CD4-positive, alpha-beta T cell treated with Interferon gamma for 1 hour (primary cell): ENCODE measurements around the gene MOSMO.
"Not testable (repeated sequence)": the region's sequence is repeated elsewhere in the genome, so short reads cannot be mapped to it uniquely, and the experiment has no call there.

Experiments
- DNase-seq: peaks from one replicate; pipeline ENCODE4 v3.0.0-alpha.2; 2020

MOSMO gene

DNA sequence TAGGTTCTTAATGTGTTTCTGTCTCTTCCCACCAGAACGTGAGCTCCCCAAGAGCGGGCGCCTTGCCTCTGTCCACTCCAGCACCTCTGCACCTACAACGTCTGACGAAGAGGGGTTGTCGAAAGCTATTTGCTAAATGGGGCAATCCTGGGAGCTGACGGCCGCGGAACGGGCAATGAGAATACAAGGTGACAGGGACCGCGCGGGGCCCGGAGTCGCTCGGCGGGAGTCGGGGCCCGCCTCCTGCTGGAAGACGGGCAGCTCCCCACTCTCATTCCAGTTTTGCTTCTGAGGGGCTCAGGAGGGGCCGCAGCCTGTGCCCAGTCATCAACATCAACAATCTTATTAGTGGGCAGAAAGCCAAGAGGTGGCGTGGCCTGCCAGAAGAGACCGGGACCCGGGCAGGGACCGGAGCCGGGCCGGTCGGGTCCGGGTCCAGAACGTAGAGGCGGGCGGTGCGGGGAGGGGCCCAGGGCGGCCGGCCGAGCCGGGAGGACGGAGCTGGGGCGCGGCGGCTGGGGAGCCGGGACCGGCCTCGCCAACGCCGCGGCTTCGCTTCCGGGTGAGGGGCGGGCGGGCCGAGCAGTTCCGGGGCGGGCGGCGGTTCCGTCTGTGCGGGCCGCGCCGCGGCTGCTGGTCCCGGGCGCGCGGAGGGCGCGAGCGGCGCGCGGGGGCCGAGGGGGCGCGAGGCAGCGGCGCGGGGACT lies at the start of gene MOSMO:
TSS of gene MOSMO (plus strand) at position 603 of the 706 bp plus-strand sequence. CDS start 191 bp downstream, outside the sequence.
- DNase-seq, result peak; percentile 65

DNA sequence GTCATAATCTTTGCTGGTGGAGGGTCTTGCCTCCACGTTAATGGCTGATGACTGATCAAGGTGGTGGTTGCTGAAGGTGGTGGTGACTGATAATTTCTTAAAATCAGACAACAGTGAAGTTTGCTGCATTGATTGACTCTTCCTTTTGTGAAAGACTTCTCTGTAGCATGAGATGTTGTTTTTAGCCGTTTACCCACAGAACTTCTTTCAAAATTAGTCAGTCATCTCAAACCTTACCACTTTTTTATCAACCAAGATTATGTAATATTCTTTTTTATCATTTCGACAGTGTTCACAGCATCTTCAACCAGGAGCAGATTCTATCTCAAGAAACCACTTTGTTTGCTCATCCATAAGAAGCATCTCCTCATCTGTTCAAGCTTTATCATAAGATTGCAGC lies 48.9 kb upstream of the MOSMO start:
- no peak for DNase-seq

DNA sequence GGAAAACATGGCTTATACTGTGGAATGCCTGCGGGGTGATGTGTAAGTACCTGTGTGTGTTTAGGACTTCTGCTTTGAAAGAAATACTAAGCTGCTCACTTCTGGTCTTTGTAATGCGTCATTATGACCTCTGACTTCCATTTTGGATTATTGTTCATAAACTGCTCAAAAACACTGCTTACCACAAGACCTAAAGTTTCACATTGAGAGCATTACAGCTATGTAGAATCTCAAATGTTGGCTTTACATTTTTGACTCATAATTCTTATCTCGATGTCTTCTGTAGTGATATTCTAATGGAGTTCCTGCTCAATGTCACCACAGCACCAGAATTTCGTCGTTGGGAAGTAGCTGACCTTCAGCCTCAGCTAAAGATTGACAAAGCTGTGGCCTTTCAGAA lies 45.4 kb upstream of the MOSMO start:
- DNase-seq, result no peak

DNA sequence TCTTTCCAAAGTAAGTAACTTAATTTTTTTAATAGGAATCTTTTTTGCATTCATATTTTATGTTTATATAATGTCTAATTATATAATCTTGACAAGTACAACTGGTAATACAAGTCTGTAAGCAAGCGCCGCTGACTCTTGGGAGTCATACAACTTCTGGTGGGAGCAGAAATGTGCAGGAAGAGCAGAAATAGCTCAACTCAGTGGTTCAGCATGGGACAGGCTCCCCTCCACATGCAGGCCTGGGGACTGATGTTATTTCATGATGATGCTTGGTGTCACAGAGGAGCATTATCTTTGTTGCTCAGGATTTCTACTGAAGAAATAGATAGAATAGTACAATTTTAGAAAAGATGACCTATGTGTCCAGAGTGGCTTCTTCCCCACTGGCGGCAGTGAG lies 44.0 kb upstream of the MOSMO start:
- DNase-seq, result no peak

DNA sequence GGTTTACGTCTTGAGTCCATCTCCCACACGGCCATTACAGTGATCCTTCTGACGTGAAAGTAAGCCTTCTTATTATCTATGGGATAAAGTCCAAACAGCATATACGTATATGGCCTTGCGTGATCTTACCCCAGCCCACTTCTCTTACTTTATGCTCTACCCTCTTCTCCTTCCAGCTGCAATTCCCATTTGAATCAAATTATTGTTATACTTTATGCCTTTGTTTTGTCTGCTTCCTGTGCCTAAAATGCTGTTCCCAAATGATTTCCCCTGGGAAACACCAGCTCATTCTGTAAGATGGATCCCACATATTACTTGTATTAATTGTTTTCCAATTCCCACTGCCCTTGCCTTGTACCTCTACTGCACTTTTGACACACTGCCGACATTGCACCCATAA lies 43.6 kb upstream of the MOSMO start:
- DNase-seq, result no peak

DNA sequence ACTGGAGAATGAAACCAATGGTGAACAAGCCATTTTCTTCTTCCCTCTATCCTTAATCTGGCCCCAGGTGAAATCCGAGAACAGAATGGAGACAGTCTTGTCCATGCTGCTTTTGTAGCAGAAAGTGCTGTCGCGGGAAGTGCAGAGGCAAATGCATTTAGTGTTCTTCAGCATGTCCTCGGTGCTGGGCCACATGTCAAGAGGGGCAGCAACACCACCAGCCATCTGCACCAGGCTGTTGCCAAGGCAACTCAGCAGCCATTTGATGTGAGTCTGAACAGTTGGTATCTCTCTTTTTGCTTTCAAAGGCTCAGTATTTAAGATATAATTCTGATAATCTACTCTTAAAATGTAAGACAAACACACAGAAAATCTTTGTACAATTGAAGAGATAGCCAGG lies 36.1 kb upstream of the MOSMO start:
- DNase-seq, result no peak

DNA sequence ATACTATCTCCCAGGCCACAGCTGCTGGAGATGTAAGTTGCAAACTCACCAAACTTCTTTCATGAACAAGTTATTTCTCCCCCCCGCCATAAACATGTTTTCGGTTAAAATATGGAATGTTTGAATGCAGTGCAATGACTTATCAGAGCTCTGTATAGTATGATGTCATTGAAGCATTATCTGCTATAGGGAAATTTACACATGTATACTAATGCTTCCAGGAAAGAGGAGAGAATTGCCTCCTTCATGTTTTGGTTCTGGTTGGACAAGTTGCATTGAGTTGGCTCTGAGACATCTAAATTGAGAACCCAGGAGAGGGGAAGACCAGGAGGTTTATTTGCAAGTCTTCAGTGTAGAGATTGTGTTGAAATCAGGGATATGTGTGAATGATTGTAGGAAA lies 34.0 kb upstream of the MOSMO start:
- DNase-seq, result no peak

DNA sequence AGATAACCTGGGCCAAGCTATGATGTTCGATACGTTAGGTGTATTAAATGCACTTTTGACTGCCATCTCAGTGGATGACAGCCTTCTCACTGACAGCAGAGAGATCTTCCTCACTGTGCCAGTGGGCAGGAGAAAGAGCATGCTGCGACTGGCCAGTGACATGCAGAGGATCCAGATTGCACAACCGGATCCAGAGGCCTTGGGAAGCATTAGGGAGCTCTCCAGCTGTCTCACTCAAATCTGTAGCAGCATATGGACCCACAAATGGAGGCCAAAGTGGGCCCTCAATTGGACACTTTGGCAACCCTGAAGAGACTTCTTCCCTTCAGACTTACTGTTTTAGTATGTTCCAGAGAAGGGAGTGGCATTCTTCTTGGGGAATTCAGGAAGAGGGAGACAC lies 27.9 kb upstream of the MOSMO start:
- no peak for DNase-seq

DNA sequence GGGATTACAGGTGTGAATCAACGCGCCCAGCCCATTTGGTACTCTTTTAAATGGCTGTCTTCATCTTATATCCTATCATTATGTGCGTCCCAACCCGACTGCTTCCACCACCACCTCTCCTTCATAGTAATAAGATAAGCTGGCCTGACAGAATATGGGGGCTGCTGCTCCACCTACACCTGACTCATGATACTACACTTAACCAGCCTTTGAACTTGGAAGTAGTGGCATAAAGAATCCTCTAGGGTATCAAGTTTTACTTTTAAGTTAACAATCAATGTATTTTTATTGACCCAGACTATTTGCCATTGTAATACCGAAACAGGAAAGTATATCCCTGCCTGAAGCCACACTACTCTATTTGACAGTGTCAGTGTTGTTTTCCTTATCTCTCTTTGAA lies 25.8 kb upstream of the MOSMO start:
- DNase-seq, result no peak

DNA sequence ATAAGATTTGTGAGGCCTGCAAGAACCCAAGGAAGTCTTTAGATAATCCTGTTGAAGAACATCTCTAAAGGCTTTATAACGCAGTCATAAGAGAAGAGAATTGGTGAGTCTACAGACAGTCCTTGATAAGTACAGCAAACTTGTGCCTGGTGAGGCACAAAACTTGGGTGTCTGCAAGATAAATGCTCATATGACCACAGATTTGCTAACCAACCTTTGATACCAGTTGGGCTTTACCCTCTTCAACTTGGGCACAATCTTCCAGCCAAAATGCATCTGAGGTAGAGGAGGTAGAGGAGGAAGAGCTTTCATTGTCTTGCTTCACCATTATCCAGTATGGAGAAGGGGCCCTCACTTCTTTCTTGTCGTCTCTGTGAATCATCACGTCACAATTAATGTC lies 23.8 kb upstream of the MOSMO start:
- DNase-seq, result no peak

DNA sequence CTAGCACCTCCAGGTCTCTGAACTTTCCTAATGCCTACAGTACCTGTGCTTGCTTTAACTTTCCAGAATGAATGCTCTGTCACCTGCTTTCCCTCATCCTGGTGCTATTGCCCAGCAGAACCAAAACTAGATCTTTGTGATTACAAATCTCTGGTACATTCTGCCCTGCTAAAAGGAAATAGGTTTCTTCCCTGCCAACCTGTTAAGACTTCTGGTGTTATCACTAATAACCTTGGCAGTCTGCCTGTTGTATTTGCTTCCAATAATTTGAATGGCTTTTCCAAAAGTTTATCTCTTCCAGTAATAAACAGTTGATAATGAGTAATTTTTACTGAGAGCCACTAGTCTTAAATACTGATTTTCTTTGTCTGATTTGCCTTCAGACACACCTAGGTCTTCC lies 22.4 kb upstream of the MOSMO start:
- no peak for DNase-seq

DNA sequence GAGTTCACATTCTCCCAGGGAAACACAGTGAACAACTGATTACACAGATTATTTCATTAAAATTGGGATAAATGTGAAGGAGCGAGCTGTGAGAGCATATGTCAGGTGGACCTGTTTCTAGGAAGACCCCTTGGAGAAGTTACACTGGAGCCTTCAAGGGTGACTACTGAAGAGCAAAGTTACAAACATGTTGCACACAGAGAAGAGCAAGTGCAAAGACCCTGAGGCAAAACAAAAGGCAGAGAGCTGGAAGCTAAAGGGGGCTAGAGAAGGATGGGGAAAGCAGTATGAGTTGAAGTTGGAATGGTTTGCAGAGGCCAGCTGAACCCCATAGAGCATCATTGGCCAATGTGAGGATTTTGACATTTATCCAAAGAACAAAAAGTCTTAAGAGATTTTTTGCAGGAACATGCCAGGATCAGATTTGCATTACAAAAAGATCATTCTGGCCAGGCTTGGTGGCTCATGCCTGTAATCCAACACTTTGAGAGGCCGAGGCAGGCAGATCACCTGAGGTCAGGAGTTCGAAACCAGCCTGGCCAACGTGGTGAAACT lies 21.1 kb upstream of the MOSMO start:
- DNase-seq, result no peak

DNA sequence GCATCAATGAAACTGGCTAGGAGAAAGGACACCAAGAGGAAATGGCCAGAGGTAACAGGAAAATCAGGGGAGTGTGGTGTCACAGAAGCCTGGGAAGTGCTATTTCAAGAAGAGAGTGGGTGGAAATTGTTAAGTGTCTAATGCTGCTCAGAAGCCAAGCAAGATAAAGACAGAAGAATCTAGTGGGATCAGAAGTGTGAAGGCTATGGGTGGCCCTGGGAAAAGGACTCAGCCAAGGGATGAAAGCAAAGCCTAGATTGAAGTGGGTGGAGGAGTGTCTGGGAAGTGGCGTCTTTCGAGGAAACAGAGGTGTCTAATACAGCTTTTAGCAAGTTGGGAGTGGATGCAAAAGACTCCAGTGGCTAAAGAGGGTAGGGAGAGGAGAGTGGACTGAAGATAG lies 20.4 kb upstream of the MOSMO start:
- no peak for DNase-seq

DNA sequence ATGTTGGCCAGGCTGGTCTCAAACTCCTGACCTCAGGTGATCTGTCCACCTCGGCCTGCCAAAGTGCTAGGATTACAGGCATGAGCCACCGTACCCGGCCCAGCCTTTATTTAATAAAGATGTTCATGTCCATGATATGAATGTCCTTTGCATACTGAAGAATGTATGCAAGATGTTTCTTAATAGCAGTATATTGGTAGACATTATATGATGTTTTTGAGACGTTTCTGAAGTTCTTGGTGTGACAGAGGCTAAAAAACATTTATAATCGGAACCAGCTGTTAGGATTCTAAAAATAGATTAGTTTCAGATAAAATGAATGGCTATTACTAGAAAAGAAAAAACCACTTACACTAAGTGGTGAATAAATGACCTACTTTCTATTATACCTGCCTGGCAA lies 18.8 kb upstream of the MOSMO start:
- no peak for DNase-seq

DNA sequence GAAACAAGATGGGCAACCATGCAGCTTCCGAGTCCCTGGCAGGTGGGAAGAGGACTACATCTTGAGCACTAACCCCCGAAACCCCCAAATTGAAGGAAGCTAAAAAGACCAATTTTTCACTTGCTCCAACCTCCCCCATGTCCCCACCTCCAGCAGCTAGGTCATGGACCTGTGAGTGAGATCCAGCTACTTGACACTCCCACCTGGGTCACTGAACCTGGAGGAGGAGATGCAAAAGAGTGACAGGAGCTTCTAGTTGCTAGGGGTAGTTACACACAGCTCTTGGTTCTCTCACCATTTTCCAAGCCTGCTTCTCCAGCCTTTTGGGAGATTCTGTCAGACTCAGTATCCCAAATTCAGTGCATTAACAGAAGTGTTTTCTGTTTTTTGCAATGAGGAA lies 18.2 kb upstream of the MOSMO start:
- no peak for DNase-seq

DNA sequence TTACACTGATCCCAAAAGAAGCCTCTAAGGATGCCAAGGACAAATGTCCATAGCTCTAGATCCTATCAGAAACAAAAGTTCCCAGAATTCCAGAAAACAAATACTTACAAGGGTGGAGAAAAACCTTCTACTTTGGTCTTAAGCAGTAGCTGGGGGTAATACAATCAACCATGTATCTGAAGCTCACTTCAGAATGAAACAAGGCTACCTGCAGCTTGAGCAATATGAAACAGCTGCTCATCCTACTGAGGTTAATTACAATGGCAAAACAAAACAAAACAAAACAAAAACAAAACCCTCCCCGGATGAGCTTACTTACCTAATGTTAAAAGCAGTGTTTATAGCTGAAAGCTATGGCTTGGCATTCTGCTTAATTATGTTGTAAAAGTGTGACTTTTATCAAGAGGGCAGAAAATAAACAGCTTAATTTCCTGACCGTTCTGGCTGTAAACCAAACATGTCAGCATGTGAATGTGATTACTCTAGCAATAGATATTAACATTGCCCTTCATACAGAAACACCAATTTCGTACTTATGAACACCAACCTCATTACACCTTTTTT lies 17.4 kb upstream of the MOSMO start:
- no peak for DNase-seq

DNA sequence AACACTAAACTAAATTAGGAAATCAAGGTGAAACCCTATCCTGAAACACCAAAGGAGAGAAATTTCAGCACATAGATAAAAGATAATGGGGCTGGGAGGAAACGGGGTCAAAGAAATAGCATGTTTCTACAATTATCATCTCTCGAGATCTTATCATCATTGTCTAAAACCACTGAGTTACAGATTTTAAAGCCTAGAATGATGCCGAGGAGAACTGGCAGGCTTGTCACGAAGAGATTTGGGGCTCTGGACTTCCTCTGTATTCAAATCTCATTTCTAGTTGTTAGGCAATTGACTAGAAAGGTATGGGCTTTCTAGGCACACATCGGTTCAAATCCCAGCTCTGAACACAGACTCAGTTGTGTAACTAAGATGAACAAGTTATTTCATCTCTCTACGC lies 16.3 kb upstream of the MOSMO start:
- no peak for DNase-seq

DNA sequence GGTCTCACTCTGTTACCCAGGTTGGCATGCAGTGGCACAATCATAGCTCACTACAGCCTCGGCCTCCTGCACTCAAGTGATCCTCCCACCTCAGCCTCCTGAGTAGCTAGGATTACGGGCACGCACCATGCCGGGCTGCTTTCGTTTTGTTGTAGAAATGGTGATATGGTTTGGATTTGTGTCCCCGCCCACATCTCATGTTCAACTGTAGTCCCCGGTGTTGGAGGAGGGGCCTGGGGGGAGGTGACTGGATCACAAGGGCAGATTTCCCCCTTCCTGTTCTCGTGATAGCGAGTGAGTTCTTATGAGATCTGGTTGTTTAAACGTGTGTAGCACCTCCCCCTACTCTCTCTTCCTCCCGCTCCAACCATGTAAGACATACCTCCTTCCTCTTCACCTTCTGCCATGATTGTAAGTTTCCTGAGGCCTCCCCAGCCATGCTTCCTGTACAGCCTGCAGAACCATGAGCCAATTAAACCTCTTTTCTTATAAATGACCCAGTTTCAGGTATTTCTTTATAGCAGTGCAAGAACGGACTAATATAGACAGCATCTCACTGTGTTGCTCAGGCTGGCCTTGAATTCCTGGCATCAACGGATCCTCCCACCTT lies 12.9 kb upstream of the MOSMO start:
- no peak for DNase-seq

DNA sequence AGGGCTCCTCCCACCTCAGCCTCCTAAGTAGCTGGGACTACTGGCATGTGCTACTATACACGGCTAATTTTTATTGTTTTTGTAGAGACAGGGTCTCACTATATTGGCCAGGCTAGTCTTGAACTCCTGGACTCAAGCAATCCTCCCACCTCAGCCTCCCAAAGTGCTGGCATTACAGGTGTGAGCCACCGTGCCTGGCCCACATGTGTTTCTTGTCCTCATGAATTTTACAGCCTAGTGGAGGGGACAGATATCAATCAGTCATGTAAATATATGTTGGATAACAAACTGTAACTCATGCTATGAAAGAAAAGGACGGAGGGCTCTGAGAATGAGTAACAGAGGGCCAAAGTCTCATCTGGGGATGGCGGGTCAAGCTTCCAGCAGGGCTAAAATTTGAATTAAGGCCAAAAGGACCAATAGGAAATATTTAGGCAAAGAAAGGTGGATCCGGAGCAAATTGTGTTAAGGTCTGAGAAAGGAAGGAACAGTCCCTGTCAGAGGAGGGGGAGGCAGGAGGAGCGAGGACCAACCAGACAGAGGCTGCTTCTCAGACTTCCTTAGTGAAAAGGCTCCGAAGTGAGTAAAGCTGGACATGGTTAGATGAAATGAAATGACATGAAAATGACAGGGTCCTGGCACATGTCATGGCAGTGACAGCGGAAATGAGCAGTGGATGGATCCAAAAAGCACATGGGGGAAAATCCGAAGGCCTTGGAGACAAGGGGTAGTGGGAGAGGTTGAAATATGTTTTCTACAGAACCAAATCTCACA lies 10.8 kb upstream of the MOSMO start:
- no peak for DNase-seq

DNA sequence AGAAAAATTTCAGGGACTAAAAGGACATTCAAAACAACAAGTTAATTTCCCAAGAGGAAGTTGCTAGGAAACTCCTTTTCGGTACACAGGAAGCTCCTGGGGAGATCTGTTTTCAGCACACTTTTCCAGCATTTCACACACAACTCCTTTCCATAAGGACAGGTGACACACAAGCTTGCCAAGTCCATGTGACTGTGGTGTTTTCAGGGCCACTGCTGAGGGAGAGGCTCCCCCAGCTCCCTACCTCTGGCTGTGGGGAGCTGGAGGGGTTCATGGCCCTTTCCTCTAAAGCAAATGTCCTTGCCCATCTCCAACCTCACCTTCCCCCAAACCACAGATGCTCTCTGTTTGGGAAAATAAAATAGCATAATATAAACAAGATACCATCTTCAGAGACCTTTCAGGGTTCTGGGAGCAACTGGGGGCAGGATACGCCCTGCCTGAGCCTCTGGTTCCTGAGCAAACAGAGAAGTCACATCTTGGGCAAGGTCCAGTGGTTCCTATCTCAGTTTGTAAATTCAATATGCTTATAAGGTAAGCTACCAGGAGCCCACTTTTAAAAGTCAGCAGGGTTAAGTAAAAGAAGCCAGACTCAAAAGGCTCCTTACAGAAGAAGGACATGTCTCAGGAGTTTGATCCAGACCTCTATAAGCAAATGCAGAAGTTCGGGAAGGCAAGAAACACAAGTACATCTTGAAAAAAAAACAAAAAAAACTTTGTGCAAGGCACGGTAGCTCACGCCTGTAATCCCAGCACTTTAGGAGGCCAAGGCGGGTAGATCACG lies 10.0 kb upstream of the MOSMO start:
- DNase-seq, result no peak

DNA sequence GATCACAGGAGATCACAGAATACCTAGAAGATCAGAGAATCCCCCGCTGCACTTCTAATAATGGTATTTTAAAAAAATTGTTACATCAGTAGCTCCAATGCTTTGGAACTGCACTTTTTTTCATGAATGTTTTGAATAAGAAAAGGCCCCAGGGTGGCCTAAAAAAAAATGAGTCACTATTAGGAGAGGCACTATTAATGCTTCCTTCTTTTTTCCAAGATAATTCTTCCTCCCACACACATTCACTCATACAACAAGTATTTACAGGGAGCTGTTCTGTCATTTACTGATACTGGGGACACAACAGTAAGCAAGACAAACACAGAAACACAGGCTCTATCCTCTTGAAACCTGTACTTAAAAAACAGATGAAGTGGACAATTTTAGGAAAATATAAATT lies 6.3 kb upstream of the MOSMO start:
- no peak for DNase-seq

DNA sequence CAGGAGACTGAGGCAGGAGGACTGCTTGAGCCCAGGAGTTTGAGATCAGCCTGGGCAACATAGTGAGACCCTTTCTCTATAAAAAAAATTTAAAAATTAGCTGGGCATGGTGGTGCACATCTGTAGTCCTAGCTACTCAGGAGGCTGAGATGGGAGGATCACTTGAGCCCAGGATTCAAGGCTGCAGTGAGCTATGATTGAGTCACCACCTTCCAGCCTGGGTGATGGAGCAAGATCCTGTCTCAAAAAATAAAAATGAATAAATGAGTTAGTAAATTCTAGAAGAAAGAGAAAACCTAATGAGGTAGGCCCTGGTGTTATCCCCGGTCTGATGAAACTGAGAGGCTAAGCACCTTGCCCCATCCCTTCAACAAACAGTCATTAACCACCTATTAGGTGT lies 5.9 kb upstream of the MOSMO start:
- DNase-seq, result not testable (repeated sequence)

DNA sequence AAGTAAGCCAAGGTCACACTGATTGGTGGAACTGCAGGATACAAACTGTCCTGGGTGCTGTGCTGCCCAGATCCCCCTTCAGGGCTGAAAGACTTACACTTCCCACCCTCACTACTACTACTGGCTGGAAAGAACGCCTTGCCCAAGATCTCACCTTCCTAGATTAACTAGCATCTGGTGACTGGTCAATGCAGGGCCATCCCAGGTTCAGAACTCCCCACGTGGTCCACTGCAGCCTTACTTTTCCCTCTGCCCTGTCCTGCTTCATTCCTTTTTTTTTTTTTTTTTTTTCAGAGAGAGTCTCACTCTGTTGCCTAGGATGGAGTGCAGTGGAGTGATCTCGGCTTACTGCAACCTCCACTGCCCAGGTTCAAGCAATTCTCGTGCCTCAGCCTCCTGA lies 4.7 kb upstream of the MOSMO start:
- DNase-seq, result no peak
